Fibroblast of the aortic adventitia (primary cell): Measurements from ENCODE around the gene SPATA18. TPM values are rescaled to one million over a fixed set of nuclear protein-coding genes. Genes with fewer than 3 reads are reported as not detected.

Source experiments
- DNase-seq: peaks from one replicate; pipeline ENCODE4 v3.0.0-alpha.2; 2010; ENCODE audit warnings: low read depth
- H3K4me3 ChIP-seq: 2 replicates; pipeline ENCODE4 v1.5.1; 2011; ENCODE audit warnings: low read depth, mild to moderate bottlenecking, control low read depth, low read length, moderate library complexity
- total RNA-seq: library from RNA; depleted of rRNA; stranded (reverse); fragments of >200 nt; gene quantifications from 2 replicates; pipeline ENCODE4 v1.2.3, GENCODE V29; 2012; ENCODE audit warnings: low replicate concordance
- TF ChIP-seq, protein P1 (sequence below): IDR thresholded peaks from 2 replicates; pipeline ENCODE4 v1.5.1; 2011; ENCODE audit warnings: mild to moderate bottlenecking, low read length, control low read depth, inconsistent platforms; ENCODE audit not compliant: insufficient read depth

SPATA18 gene
- total RNA-seq, 1 donor: 22.3 TPM

GRCh38 chr4:52142816-52143215, 91.7 kb downstream of the SPATA18 start:
- H3K4me3 ChIP-seq: no peak overlapping the region
- DNase-seq: no peak
- TF ChIP-seq, protein P1, sequence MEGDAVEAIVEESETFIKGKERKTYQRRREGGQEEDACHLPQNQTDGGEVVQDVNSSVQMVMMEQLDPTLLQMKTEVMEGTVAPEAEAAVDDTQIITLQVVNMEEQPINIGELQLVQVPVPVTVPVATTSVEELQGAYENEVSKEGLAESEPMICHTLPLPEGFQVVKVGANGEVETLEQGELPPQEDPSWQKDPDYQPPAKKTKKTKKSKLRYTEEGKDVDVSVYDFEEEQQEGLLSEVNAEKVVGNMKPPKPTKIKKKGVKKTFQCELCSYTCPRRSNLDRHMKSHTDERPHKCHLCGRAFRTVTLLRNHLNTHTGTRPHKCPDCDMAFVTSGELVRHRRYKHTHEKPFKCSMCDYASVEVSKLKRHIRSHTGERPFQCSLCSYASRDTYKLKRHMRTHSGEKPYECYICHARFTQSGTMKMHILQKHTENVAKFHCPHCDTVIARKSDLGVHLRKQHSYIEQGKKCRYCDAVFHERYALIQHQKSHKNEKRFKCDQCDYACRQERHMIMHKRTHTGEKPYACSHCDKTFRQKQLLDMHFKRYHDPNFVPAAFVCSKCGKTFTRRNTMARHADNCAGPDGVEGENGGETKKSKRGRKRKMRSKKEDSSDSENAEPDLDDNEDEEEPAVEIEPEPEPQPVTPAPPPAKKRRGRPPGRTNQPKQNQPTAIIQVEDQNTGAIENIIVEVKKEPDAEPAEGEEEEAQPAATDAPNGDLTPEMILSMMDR: no peak

GRCh38 chr4:52143815-52144214, 92.7 kb downstream of the SPATA18 start:
- no peak for DNase-seq
- H3K4me3 ChIP-seq: no peak overlapping the region
- TF ChIP-seq, protein P1: no peak

DNA sequence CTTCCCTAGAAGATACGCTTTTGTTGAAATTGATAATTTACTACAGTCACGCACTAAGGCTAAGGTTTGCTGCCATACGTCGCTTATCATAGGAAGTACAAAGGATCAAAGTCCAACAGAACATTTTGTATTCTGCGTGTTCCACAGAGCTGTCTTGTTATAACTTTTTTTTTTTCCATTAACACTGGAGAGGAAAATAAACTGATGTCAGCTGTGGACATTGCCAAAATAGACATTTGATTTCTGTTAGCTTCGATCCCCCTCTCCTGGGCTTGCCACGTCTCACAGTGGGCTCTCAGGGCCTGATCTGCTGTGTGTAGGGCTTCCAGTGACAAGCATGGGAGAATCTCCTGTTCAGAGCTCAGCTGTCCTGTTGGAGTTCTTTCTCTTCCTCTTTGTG, 93.3 kb downstream of the SPATA18 start:
- H3K4me3 ChIP-seq: no peak overlapping the region
- DNase-seq: no peak
- TF ChIP-seq, protein P1: no peak

Other genes starting within 250 kb of the SPATA18 start
- gene DCUN1D4, start 208.2 kb upstream of the SPATA18 start, total RNA-seq: 62.6 and 115 TPM in 2 replicates
- gene LRRC66, start 30.9 kb upstream of the SPATA18 start, total RNA-seq: 0.81 TPM in 1 of 2 replicates, not detected in the other
- gene SGCB, start 13.0 kb upstream of the SPATA18 start, total RNA-seq: 10.0 and 36.2 TPM in 2 replicates